ENCODE results near the gene DAG1. TPM values are rescaled to one million over a fixed set of nuclear protein-coding genes. Genes with fewer than 3 reads are reported as not detected.
A peak's percentile ranks its signal among the peaks of the same experiment; 100 is the strongest.

DAG1 gene
- total RNA-seq, 1 experiment from 2014 or later = 93.0 TPM

DNA sequence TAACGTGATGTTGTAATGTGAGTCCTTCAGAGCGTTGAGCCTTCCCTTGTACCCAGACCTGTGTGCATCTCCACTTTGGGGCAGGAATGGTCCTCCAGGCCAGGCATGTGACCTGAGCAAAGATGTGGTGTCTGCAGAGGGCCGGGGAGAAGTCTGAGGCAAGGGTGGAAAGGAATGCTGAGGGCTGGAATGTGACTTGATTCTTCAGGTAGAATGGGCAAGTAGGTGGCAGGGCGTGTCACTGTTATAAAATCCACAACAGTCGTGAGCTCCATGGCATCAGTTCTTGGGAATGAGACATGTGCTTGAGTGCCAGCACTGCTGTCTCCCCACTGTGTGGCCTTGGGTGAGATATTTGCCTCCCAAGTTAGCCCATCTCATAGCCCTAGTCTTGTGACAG is 60.2 kb downstream of the DAG1 start:
- H4K8ac ChIP-seq (replicated peaks; ENCODE audit: insufficient read length, low read depth, low read length) = no peak overlapping the region
- H3K27ac ChIP-seq (ENCODE audit: insufficient read length, low read depth, low read length) = no peak overlapping the region
- H3K27me3 ChIP-seq (ENCODE audit: insufficient read depth, low read length) = no peaks in the 10 kb centered on the region
- no peak overlapping the region for H2AK5ac ChIP-seq (ENCODE audit: insufficient read length, low read length)
- WGBS (ENCODE audit: extremely low coverage, insufficient read length, low lambda C conversion rate) = no CpG with 5 or more reads among the region's 5 CpGs
- H2BK5ac ChIP-seq (ENCODE audit: insufficient read length, low read length) = no peak overlapping the region
- no peak for DNase-seq
- H3K23ac ChIP-seq (ENCODE audit: insufficient read length, low read depth, low read length) = no peak overlapping the region
- no peak overlapping the region for H3T11ph ChIP-seq (ENCODE audit: low read length)
- H3K4me1 ChIP-seq (ENCODE audit: insufficient read depth, low read length) = no peaks in the 10 kb centered on the region
- Mint-ChIP-seq H3K27me3 (ENCODE audit: low read depth) (no peaks in the 10 kb centered on the region), H3K4me3 (no peak overlapping the region), H3K36me3 (ENCODE audit: insufficient read depth in 1 of 3, low read depth in 3 of 3) (peaks cover 21 to 44% (median 44%) of the 10 kb centered on the region in 3 experiments; a peak in 6 of 7 replicates), H3K9me3 (no peaks in the 10 kb centered on the region), H3K27ac (peak overlapping the region in 1 of 3 experiments; percentile 83; a peak in 4 of 7 replicates), H3K4me1 (peaks cover 4 to 9% of the 10 kb centered on the region in 2 experiments)
- no peak overlapping the region for H4K5ac ChIP-seq (ENCODE audit: insufficient read length, low read depth, low read length)
- no peaks in the 10 kb centered on the region for H4K20me1 ChIP-seq (ENCODE audit: control insufficient read depth, insufficient read depth, insufficient read length)
- H3K4ac ChIP-seq (ENCODE audit: low read depth, low read length) = no peak overlapping the region
- H3K14ac ChIP-seq (ENCODE audit: insufficient read depth, low read length) = no peak overlapping the region
- H2BK12ac ChIP-seq (ENCODE audit: insufficient read length, low read depth, low read length) = no peak overlapping the region
- no peak overlapping the region for H2BK20ac ChIP-seq (ENCODE audit: low read depth, low read length, poor library complexity, severe bottlenecking)
- H3K23me2 ChIP-seq (ENCODE audit: insufficient read length, low read depth, low read length, poor library complexity, severe bottlenecking) = no peaks in the 10 kb centered on the region
- no peak overlapping the region for H3K18ac ChIP-seq (ENCODE audit: insufficient read length, low read depth, low read length)
- no peak overlapping the region for H4K91ac ChIP-seq (ENCODE audit: insufficient read length, low read depth, low read length)
- no peak overlapping the region for H2BK15ac ChIP-seq (ENCODE audit: low read depth, low read length)
- H2AFZ ChIP-seq (ENCODE audit: low read length) = no peak overlapping the region
- H3K9me3 ChIP-seq (ENCODE audit: control insufficient read depth, low read depth, low read length) = no peaks in the 10 kb centered on the region
- no peak overlapping the region for H2BK120ac ChIP-seq (ENCODE audit: low read depth, low read length, poor library complexity, severe bottlenecking)
- no peaks in the 10 kb centered on the region for H3K79me2 ChIP-seq (ENCODE audit: insufficient read depth, low read length)
- H3K4me2 ChIP-seq (ENCODE audit: insufficient read depth, insufficient read length, low read length) = no peak overlapping the region
- H3K79me1 ChIP-seq (ENCODE audit: insufficient read depth, low read depth, low read length, poor library complexity, severe bottlenecking) = no peaks in the 10 kb centered on the region
- TF ChIP-seq, protein P1, sequence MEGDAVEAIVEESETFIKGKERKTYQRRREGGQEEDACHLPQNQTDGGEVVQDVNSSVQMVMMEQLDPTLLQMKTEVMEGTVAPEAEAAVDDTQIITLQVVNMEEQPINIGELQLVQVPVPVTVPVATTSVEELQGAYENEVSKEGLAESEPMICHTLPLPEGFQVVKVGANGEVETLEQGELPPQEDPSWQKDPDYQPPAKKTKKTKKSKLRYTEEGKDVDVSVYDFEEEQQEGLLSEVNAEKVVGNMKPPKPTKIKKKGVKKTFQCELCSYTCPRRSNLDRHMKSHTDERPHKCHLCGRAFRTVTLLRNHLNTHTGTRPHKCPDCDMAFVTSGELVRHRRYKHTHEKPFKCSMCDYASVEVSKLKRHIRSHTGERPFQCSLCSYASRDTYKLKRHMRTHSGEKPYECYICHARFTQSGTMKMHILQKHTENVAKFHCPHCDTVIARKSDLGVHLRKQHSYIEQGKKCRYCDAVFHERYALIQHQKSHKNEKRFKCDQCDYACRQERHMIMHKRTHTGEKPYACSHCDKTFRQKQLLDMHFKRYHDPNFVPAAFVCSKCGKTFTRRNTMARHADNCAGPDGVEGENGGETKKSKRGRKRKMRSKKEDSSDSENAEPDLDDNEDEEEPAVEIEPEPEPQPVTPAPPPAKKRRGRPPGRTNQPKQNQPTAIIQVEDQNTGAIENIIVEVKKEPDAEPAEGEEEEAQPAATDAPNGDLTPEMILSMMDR (conservative IDR thresholded peaks at IDR 0.05) = no peak
- no peak overlapping the region for H3K9ac ChIP-seq (ENCODE audit: extremely low read depth, insufficient read length, low read length)
- H3K56ac ChIP-seq (ENCODE audit: insufficient read length, low read depth, low read length) = no peak overlapping the region

Measured in H9 (cell line).